Measurements from ENCODE around the gene CACNG8. TPM values are rescaled to one million over a fixed set of nuclear protein-coding genes. Genes with fewer than 3 reads are reported as not detected.

Gene CACNG8
- total RNA-seq (2013) = not detected
- polyA plus RNA-seq (under 1 TPM in 1 of 3 donors, not detected in 2; 0.05 TPM), polyA minus RNA-seq (0.32 and 0.55 TPM in 2 replicates), total RNA-seq (0 to 3.0 (median 0.35) reads per million in 11 experiments)

DNA sequence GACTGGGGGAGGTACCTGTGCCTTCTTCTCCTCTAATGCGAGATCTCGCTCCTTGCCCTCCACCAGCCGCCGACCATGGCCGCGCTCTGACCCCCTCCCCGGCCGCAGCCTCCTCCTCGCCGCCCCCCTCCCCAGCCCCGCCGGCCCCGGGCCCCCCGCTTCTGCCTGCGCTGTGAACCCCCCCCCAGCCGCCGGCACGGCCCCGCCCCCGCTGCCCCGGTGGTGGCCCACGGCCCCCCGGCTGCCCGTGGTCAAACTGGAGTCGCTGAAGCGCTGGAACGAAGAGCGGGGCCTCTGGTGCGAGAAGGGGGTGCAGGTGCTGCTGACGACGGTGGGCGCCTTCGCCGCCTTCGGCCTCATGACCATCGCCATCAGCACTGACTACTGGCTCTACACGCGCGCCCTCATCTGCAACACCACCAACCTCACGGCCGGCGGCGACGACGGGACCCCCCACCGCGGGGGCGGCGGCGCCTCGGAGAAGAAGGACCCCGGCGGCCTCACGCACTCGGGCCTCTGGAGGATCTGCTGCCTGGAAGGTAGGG lies at the start of gene CACNG8:
Gene CACNG8, plus strand, starts transcription at position 51 of the 545 bp plus-strand sequence.
- Mint-ChIP-seq H3K36me3 (peaks cover 5 to 6% of the 10 kb centered on the region in 2 donors), H3K4me3 (peak within 1 kb of the TSS in 1 of 2 donors; percentile 81), H3K27ac (peak within 1 kb of the TSS in 1 of 7 donors; percentile 72), H3K9me3 (peaks cover 0 to 31% (median 12%) of the 10 kb centered on the region in 7 donors), H3K27me3 (ENCODE audit: low read depth in 3 of 3) (peaks cover 77 to 83% (median 79%) of the 10 kb centered on the region in 3 donors), H3K4me1 (peaks cover 20% of the 10 kb centered on the region)
- 8% methylated on average over 30 of the region's 55 CpGs for WGBS (ENCODE audit: insufficient coverage)
- no peak within 1 kb of the TSS for H3K9ac ChIP-seq (ENCODE audit: insufficient read depth, low read length, poor library complexity, severe bottlenecking)
- TF ChIP-seq, protein P1, sequence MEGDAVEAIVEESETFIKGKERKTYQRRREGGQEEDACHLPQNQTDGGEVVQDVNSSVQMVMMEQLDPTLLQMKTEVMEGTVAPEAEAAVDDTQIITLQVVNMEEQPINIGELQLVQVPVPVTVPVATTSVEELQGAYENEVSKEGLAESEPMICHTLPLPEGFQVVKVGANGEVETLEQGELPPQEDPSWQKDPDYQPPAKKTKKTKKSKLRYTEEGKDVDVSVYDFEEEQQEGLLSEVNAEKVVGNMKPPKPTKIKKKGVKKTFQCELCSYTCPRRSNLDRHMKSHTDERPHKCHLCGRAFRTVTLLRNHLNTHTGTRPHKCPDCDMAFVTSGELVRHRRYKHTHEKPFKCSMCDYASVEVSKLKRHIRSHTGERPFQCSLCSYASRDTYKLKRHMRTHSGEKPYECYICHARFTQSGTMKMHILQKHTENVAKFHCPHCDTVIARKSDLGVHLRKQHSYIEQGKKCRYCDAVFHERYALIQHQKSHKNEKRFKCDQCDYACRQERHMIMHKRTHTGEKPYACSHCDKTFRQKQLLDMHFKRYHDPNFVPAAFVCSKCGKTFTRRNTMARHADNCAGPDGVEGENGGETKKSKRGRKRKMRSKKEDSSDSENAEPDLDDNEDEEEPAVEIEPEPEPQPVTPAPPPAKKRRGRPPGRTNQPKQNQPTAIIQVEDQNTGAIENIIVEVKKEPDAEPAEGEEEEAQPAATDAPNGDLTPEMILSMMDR (IDR thresholded peaks at IDR 0.05) = no peak
- no peak within 1 kb of the TSS for H3K27ac ChIP-seq (ENCODE audit: low read depth in 1 of 2, low read length in 2 of 2)
- peaks cover 0 to 7% of the 10 kb centered on the region in 2 donors for H3K9me3 ChIP-seq (replicated peaks in 1 of 2; ENCODE audit: control insufficient read depth in 1 of 2, insufficient read depth in 1 of 2, low read length in 2 of 2)
- H2AFZ ChIP-seq (ENCODE audit: insufficient read depth, low read depth, low read length, poor library complexity, severe bottlenecking) = no peak within 1 kb of the TSS
- no peak for DNase-seq
- H3K4me1 ChIP-seq (ENCODE audit: control insufficient read depth in 1 of 2, insufficient read depth in 2 of 2, low read length in 2 of 2) = peaks cover 4 to 16% of the 10 kb centered on the region in 2 donors
- no peak within 1 kb of the TSS for H3K4me3 ChIP-seq (replicated peaks in 1 of 3; ENCODE audit: low read depth in 2 of 3, low read length in 3 of 3)
- intact Hi-C loops (cut with micrococcal nuclease) = no loop called here
- H3K79me2 ChIP-seq (ENCODE audit: insufficient read depth, low read length) = no peaks in the 10 kb centered on the region
- peaks cover 59 to 71% of the 10 kb centered on the region in 2 donors for H3K27me3 ChIP-seq (ENCODE audit: control insufficient read depth in 2 of 2, insufficient read depth in 2 of 2, low read length in 2 of 2)
- H3K36me3 ChIP-seq (replicated peaks in 1 of 2; ENCODE audit: control insufficient read depth in 1 of 2, insufficient read depth in 2 of 2, low read length in 2 of 2) = no peaks in the 10 kb centered on the region
- no peaks in the 10 kb centered on the region for H4K20me1 ChIP-seq (ENCODE audit: insufficient read depth, low read length)
- no peak within 1 kb of the TSS for H3K4me2 ChIP-seq (replicated peaks; ENCODE audit: extremely low read depth, low read length, poor library complexity, severe bottlenecking)

DNA sequence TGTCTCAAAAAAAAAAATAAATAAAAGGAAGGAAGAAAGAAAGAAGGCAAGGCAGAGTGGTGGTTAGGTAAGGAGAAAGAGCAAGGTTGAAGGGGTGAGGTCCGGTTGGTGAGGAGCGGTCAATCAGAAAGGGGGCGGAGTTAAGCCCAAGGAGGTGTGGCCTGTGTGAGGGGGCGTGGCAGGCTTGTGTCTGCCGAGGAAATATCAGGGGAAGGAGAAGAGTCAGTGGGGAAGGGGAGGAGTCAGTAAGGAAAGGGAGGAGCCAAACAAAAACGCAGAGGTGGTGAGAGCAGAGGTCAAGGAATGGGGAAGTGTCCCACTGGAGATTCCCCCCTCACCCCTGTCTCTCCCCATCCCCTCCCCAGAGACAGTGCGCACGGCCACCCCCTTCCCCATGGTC lies 47.7 kb upstream of the CACNG8 start:
- Histone ChIP-seq H3K9ac (ENCODE audit: insufficient read depth, low read length, poor library complexity, severe bottlenecking) (no peak overlapping the region), H3K79me2 (ENCODE audit: insufficient read depth, low read length) (no peaks in the 10 kb centered on the region), H3K9me3 (replicated peaks in 1 of 2; ENCODE audit: control insufficient read depth in 1 of 2, insufficient read depth in 1 of 2, low read length in 2 of 2) (peaks cover 3 to 9% of the 10 kb centered on the region in 2 donors), H3K4me1 (ENCODE audit: control insufficient read depth in 1 of 2, insufficient read depth in 2 of 2, low read length in 2 of 2) (no peaks in the 10 kb centered on the region), H3K4me2 (replicated peaks; ENCODE audit: extremely low read depth, low read length, poor library complexity, severe bottlenecking) (no peak overlapping the region), H4K20me1 (ENCODE audit: insufficient read depth, low read length) (no peaks in the 10 kb centered on the region), H3K36me3 (replicated peaks in 1 of 2; ENCODE audit: control insufficient read depth in 1 of 2, insufficient read depth in 2 of 2, low read length in 2 of 2) (no peaks in the 10 kb centered on the region), H3K27ac (ENCODE audit: low read depth in 1 of 2, low read length in 2 of 2) (no peak overlapping the region), H2AFZ (ENCODE audit: insufficient read depth, low read depth, low read length, poor library complexity, severe bottlenecking) (no peak overlapping the region), H3K27me3 (ENCODE audit: control insufficient read depth in 2 of 2, insufficient read depth in 2 of 2, low read length in 2 of 2) (peaks cover 11 to 23% of the 10 kb centered on the region in 2 donors), H3K4me3 (replicated peaks in 1 of 3; ENCODE audit: low read depth in 2 of 3, low read length in 3 of 3) (no peak overlapping the region)
- H3K9me3 Mint-ChIP-seq = peaks cover 3 to 21% (median 4%) of the 10 kb centered on the region in 7 donors
- peak in 2 of 3 donors; percentile 12 to 29 for DNase-seq
- H3K27me3 Mint-ChIP-seq (ENCODE audit: low read depth in 3 of 3) = peaks cover 26 to 47% (median 39%) of the 10 kb centered on the region in 3 donors
- peaks cover 3% of the 10 kb centered on the region for H3K4me1 Mint-ChIP-seq
- H3K4me3 Mint-ChIP-seq = no peak overlapping the region
- WGBS (ENCODE audit: insufficient coverage) = 61% methylated on average over 5 of the region's 8 CpGs
- H3K36me3 Mint-ChIP-seq = peaks cover 4 to 6% of the 10 kb centered on the region in 2 donors
- no peak overlapping the region for H3K27ac Mint-ChIP-seq
- intact Hi-C loops (cut with micrococcal nuclease) = no loop called here
- TF ChIP-seq, protein P1 (IDR thresholded peaks at IDR 0.05) = no peak

Measured in CD14-positive monocyte (primary cell).